Colonic mucosa (tissue), 4 donors: Measurements from ENCODE around the gene SMAD3. TPM values are rescaled to one million over a fixed set of nuclear protein-coding genes. Genes with fewer than 3 reads are reported as not detected.

ENCODE experiments used
- DNase-seq: peaks from one replicate; pipeline ENCODE4 v3.0.0-alpha.2; 2020
- H3K27ac ChIP-seq: fragments of 200-600 bp; one replicate; pipeline ENCODE4 v1.8.0; 2021
- H3K27me3 ChIP-seq: fragments of 200-600 bp; one replicate; pipeline ENCODE4 v1.8.0; 2021
- H3K36me3 ChIP-seq: fragments of 200-600 bp; one replicate; pipeline ENCODE4 v1.8.0; 2021
- H3K4me1 ChIP-seq: fragments of 200-600 bp; one replicate; pipeline ENCODE4 v1.8.0; 2021; ENCODE audit warnings: mild to moderate bottlenecking
- H3K4me3 ChIP-seq: fragments of 200-600 bp; one replicate; pipeline ENCODE4 v1.8.0; 2021
- H3K9ac ChIP-seq, 2 donors: one replicate each; pipeline ENCODE4 v1.7.0; 2013; ENCODE audit warnings: control low read depth in 2 of 2, low read depth in 2 of 2, low read length in 2 of 2
- H3K9me3 ChIP-seq: fragments of 200-600 bp; one replicate; pipeline ENCODE4 v1.8.0; 2021
- intact Hi-C: fragments of 100-400 bp; cut with DNase I; formaldehyde crosslinking; loops from one replicate; pipeline ENCODE4 v1.14.1; 2022
- total RNA-seq, 2 donors: library from RNA; stranded (reverse); fragmentation: NEBNext Ultra II Directional in 1 of 2; extraction: Animal tissue kit (Norgen Biotek cat#: 25700) in 1 of 2; gene quantifications; one replicate each; pipeline ENCODE4 v1.2.1, GENCODE V29; 2021
- TF ChIP-seq, protein P1 (sequence below): fragments of 200-600 bp; IDR thresholded peaks from one replicate; pipeline ENCODE4 v1.8.0; 2022; ENCODE audit warnings: antibody characterized with exemption, mild to moderate bottlenecking
- donor health status: healthy.
- donor health status: DM: no; HTN: no; CAD: no.
- donor health status: DM: no; HTN: no; CAD: no.

Gene SMAD3
- total RNA-seq, 2 donors from 2014 or later: 38.6 to 62.1 TPM

DNA sequence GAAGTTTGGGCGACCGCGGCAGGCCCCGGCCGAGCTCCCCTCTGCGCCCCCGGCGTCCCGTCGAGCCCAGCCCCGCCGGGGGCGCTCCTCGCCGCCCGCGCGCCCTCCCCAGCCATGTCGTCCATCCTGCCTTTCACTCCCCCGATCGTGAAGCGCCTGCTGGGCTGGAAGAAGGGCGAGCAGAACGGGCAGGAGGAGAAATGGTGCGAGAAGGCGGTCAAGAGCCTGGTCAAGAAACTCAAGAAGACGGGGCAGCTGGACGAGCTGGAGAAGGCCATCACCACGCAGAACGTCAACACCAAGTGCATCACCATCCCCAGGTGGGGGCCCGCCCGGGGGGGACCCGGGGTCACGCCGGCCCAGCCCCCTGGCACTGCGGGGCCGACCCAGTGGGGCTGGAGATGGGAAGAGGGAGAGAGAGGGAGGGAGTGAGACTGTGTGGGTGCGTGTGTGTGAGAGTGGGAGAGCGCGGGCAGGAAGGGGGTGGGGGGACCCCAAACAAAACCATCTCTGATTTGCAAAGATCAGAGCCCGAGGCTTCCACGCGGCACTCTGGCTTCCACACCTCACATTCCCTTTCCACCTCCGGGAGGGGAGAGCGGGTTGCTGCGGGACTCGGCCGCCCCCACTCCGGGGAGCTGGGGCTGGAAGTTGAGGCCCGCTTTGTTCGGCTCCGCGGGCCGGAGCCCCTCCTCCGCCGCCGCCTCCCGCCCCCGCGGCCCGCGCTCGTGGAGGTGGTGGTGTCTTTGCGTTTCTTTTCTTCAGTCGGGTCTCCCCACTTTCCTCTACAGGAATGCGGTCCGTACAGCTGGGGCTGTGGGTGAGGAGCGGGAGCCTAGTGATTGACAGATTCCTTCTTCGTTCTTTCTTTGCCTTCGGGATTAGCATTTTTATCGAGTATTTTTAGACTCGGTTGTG is 898 bp downstream of the SMAD3 start:
- Histone ChIP-seq H3K27me3 (no peaks in the 10 kb centered on the region), H3K9ac (peak overlapping the region; percentile 88 to 95), H3K27ac (peak overlapping the region; percentile 96), H3K36me3 (no peaks in the 10 kb centered on the region), H3K4me3 (peak overlapping the region; percentile 51), H3K4me1 (peaks cover 24% of the 10 kb centered on the region), H3K9me3 (no peaks in the 10 kb centered on the region)
- TF ChIP-seq, protein P1, sequence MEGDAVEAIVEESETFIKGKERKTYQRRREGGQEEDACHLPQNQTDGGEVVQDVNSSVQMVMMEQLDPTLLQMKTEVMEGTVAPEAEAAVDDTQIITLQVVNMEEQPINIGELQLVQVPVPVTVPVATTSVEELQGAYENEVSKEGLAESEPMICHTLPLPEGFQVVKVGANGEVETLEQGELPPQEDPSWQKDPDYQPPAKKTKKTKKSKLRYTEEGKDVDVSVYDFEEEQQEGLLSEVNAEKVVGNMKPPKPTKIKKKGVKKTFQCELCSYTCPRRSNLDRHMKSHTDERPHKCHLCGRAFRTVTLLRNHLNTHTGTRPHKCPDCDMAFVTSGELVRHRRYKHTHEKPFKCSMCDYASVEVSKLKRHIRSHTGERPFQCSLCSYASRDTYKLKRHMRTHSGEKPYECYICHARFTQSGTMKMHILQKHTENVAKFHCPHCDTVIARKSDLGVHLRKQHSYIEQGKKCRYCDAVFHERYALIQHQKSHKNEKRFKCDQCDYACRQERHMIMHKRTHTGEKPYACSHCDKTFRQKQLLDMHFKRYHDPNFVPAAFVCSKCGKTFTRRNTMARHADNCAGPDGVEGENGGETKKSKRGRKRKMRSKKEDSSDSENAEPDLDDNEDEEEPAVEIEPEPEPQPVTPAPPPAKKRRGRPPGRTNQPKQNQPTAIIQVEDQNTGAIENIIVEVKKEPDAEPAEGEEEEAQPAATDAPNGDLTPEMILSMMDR: no peak
- DNase-seq: peak; percentile 47
- intact Hi-C loops: no loop called here

DNA sequence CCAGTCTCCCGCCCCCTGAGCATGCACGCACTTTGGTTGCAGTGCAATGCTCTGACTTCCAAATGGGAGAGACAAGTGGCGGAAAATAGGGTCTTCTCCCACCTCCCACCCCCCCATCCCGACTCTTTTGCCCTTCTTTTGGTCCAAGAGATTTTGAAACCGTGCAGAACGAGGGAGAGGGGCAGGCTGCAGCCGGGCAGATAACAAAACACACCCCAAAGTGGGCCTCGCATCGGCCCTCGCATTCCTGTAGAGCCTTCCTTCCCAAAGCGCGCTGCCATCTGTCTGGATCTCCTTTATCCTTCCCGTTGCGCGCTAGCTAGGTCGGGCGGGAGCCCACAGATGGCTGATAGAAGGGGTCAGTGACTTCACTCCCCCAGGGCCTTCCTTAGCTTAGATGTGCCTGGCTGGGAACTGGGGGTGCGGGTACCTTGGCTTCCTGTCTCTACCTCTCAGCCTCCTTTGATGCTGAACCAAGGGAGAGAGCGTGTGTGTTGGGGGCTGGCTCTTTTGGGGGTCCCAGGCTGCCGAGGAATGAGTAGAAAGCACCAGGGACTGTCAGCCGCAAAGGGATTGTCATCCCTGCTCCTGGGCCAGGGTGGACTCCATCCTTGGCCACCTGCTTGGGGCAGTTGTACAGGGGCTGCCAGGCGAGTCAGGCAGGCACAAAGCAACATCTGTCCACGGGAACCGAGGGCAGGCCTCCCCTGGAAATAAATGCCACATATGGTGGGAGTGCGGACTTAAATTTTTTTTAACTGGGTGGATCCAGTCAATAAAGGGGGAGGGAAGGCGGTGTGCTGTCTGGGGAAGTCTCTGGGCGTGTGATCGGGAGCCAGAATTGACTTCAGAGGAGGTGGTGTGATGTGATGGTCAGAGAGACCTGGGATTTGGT is 1.8 kb downstream of the SMAD3 start:
- Histone ChIP-seq H3K9me3 (no peaks in the 10 kb centered on the region), H3K36me3 (no peaks in the 10 kb centered on the region), H3K4me3 (peak overlapping the region; percentile 51), H3K27ac (peak overlapping the region; percentile 96), H3K4me1 (peaks cover 22% of the 10 kb centered on the region), H3K9ac (peak overlapping the region; percentile 88 to 95), H3K27me3 (no peaks in the 10 kb centered on the region)
- TF ChIP-seq, protein P1: no peak
- intact Hi-C loops: no loop called here
- no peak for DNase-seq

DNA sequence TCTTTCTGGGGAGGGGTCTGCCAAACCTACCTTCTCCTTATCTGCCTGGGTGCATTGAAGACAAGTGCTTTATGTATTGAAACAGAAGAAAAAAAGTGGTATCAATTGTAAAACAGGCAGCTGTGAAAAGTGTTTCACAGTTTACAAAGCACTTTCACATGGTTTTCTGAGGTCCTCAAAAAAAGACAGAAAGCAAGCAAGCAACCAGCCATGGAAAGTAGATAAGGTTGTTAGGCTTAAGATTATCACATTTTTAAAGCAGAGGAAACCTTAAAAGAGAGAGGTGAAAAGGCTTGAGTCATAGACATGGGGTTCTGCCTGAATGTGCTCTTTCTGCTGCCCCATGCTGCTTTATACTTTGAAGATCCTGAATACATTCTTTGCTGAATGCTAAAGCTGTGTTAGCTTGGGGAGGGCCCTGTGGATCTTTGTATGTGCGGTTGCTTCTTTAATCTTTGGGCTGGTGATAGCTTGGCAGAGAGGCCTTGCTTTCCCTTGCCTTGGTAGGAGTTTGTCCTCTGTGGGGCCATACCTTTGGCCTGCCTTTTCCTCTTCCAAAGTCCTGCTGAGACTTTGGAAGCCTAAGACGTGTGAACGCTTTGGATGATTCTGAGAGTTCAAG is 2.6 kb downstream of the SMAD3 start:
- no peaks in the 10 kb centered on the region for H3K36me3 ChIP-seq
- peaks cover 14% of the 10 kb centered on the region for H3K4me1 ChIP-seq
- DNase-seq: no peak
- H3K4me3 ChIP-seq: peak overlapping the region; percentile 51
- H3K9ac ChIP-seq: peak overlapping the region; percentile 30 to 95
- intact Hi-C loops: no loop called here
- no peaks in the 10 kb centered on the region for H3K9me3 ChIP-seq
- peak overlapping the region; percentile 96 for H3K27ac ChIP-seq
- TF ChIP-seq, protein P1: no peak
- H3K27me3 ChIP-seq: no peaks in the 10 kb centered on the region

DNA sequence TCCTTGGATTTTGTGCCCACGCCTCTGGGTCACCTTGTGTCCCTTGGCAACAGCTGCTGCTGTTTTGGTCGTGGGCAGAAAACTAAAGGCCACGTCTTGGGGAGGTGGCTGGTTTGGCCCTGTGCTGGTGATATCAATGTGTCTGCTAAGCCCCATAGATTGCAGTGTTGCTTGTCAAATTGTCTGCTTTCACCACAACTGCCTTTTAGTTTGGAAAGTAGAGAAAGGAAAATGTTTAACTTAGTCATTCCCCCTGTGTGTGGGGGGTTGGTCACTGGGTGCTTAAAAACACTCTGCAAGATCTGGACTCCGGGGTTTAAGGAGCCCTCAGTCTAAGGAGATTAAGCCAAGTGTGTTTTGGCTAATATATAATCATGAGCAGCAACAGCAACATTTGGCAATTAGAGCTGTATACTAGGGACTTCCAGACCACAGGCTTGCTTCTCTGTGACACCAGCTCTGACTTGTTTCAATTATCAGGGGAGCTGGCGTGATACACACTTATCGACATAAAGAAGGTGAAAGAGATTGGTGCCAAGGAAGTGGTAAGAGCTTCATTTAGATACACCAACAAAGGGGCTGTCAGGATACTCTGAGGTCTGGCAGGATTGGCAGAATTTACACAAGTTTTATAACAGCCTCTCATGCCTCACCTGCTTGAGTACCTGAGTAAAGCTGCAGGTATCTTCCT is 3.5 kb downstream of the SMAD3 start:
- TF ChIP-seq, protein P1: no peak
- H3K4me1 ChIP-seq: peaks cover 12% of the 10 kb centered on the region
- peak overlapping the region; percentile 30 to 95 for H3K9ac ChIP-seq
- H3K27ac ChIP-seq: peak overlapping the region; percentile 96
- no peak for DNase-seq
- intact Hi-C loops: no loop called here
- no peaks in the 10 kb centered on the region for H3K27me3 ChIP-seq
- no peaks in the 10 kb centered on the region for H3K9me3 ChIP-seq
- no peaks in the 10 kb centered on the region for H3K36me3 ChIP-seq
- no peak overlapping the region for H3K4me3 ChIP-seq

DNA sequence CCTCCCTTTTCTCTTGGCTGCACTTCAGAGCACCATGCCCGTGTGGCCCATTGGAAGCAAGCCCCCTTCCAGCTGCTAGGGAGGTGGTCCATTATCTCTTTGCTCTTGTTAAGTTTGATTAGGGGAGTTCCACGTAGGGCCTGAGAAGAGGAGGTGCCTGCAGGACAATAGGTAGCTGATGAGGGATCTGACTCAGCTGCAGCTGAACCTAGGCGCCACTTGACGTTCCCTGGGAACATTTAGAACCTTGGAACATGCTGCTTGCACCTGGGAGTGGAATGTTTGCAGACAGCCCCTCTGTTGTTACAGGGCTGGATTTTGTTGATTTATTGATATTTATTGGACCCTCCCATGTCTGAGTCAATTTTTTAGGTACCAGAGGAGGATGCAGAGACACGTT is 4.7 kb downstream of the SMAD3 start:
- DNase-seq: no peak
- Histone ChIP-seq H3K4me1 (peaks cover 12% of the 10 kb centered on the region), H3K27ac (no peak overlapping the region), H3K9me3 (no peaks in the 10 kb centered on the region), H3K9ac (no peak overlapping the region), H3K4me3 (no peak overlapping the region), H3K27me3 (no peaks in the 10 kb centered on the region), H3K36me3 (no peaks in the 10 kb centered on the region)
- TF ChIP-seq, protein P1: no peak
- intact Hi-C loops: no loop called here
